Astrocyte (in vitro differentiated cells and primary cell): ENCODE results near the gene MYH9. TPM values are rescaled to one million over a fixed set of nuclear protein-coding genes. Genes with fewer than 3 reads are reported as not detected.

Source experiments
- DNase-seq: peaks from one replicate; pipeline ENCODE4 v3.0.0-alpha.2; 2010; ENCODE audit warnings: low read depth
- FAIRE-seq: peaks from 2 replicates; lab custom pipeline; 2011; peaks lifted over from hg19 to GRCh38; lab: Jason Lieb, UNC
- H2AFZ ChIP-seq: 2 replicates; pipeline ENCODE4 v1.6.0; 2012; ENCODE audit warnings: low read depth, low read length, inconsistent platforms
- H3K27ac ChIP-seq: 2 replicates; pipeline ENCODE4 v1.5.1; 2011; ENCODE audit warnings: low read depth, low read length, inconsistent platforms
- H3K27me3 ChIP-seq: 2 replicates; pipeline ENCODE4 v1.6.0; 2011; ENCODE audit warnings: low read length, inconsistent platforms; ENCODE audit not compliant: insufficient read depth
- H3K36me3 ChIP-seq: 2 replicates; pipeline ENCODE4 v1.5.1; 2011; ENCODE audit warnings: low read length, inconsistent platforms; ENCODE audit not compliant: insufficient read depth
- H3K4me1 ChIP-seq: 2 replicates; pipeline ENCODE4 v1.5.1; 2011; ENCODE audit warnings: low read length, inconsistent platforms; ENCODE audit not compliant: insufficient read depth
- H3K4me2 ChIP-seq: 2 replicates; pipeline ENCODE4 v1.6.0; 2012; ENCODE audit warnings: low read length, inconsistent platforms
- H3K4me3 ChIP-seq: 2 replicates; pipeline ENCODE4 v1.5.1; 2011; ENCODE audit warnings: low read depth, mild to moderate bottlenecking, low read length, inconsistent platforms; ENCODE audit not compliant: insufficient read depth
- H3K79me2 ChIP-seq: 2 replicates; pipeline ENCODE4 v1.6.0; 2012; ENCODE audit warnings: mild to moderate bottlenecking, low read length, inconsistent platforms; ENCODE audit not compliant: insufficient read depth
- H3K9ac ChIP-seq: 2 replicates; pipeline ENCODE4 v1.6.0; 2012; ENCODE audit warnings: mild to moderate bottlenecking, low read length, inconsistent platforms
- H3K9me3 ChIP-seq: 2 replicates; pipeline ENCODE4 v1.5.1; 2012; ENCODE audit warnings: low read depth, mild to moderate bottlenecking, low read length, inconsistent platforms; ENCODE audit not compliant: insufficient read depth
- H4K20me1 ChIP-seq: 2 replicates; pipeline ENCODE4 v1.6.0; 2012; ENCODE audit warnings: low read length, inconsistent platforms; ENCODE audit not compliant: insufficient read depth
- H3K27ac Mint-ChIP-seq: one replicate; pipeline ENCODE4 v1.8.0; 2021; ENCODE audit warnings: mild to moderate bottlenecking, mixed read lengths; ENCODE audit not compliant: unreplicated experiment
- H3K27me3 Mint-ChIP-seq: one replicate; pipeline ENCODE4 v1.8.0; 2021; ENCODE audit warnings: low read depth, mixed read lengths; ENCODE audit not compliant: unreplicated experiment
- H3K36me3 Mint-ChIP-seq: one replicate; pipeline ENCODE4 v1.8.0; 2021; ENCODE audit warnings: low read depth, mixed read lengths; ENCODE audit not compliant: unreplicated experiment
- H3K4me1 Mint-ChIP-seq: one replicate; pipeline ENCODE4 v1.8.0; 2021; ENCODE audit warnings: low read depth, mixed read lengths; ENCODE audit not compliant: unreplicated experiment
- H3K4me3 Mint-ChIP-seq: one replicate; pipeline ENCODE4 v1.8.0; 2021; ENCODE audit warnings: mild to moderate bottlenecking, moderate library complexity, mixed read lengths; ENCODE audit not compliant: unreplicated experiment
- H3K9me3 Mint-ChIP-seq: one replicate; pipeline ENCODE4 v1.8.0; 2021; ENCODE audit warnings: mild to moderate bottlenecking, mixed read lengths; ENCODE audit not compliant: unreplicated experiment
- CTCF ChIP-seq: IDR thresholded peaks from 2 replicates; pipeline ENCODE4 v1.5.1; 2011; ENCODE audit warnings: low read depth, mild to moderate bottlenecking, inconsistent platforms, low read length, moderate library complexity; ENCODE audit not compliant: insufficient read depth
- EZH2 ChIP-seq: IDR thresholded peaks from 2 replicates; pipeline ENCODE4 v1.6.1; 2012; ENCODE audit warnings: mild to moderate bottlenecking, low read length, inconsistent platforms; ENCODE audit not compliant: insufficient read depth
- total RNA-seq: library from RNA; stranded (reverse); gene quantifications from 2 replicates; pipeline ENCODE4 v1.2.1, GENCODE V29; 2021

MYH9 gene
- total RNA-seq, 1 donor from 2014 or later: 2,278 TPM

- H3K9me3 Mint-ChIP-seq: no peaks in the 10 kb centered on the region
- H3K4me1 Mint-ChIP-seq: peaks cover 42% of the 10 kb centered on the region
- no peak overlapping the region for H2AFZ ChIP-seq
- TF ChIP-seq EZH2 (no peak), CTCF (no peak)
- no peak overlapping the region for H3K4me3 ChIP-seq
- DNase-seq (no peak), FAIRE-seq (no peak)
- peaks cover 89% of the 10 kb centered on the region for H3K36me3 ChIP-seq
- H3K4me2 ChIP-seq: no peak overlapping the region
- H3K79me2 ChIP-seq: peaks cover 88% of the 10 kb centered on the region
- no peaks in the 10 kb centered on the region for H3K9me3 ChIP-seq
- H3K27me3 Mint-ChIP-seq: no peaks in the 10 kb centered on the region
- peaks cover 94% of the 10 kb centered on the region for H4K20me1 ChIP-seq
- H3K36me3 Mint-ChIP-seq: peaks cover 37% of the 10 kb centered on the region
- no peak overlapping the region for H3K9ac ChIP-seq
- no peaks in the 10 kb centered on the region for H3K4me1 ChIP-seq
- H3K27ac Mint-ChIP-seq: peak overlapping the region; percentile 86
- H3K27ac ChIP-seq: peak overlapping the region; percentile 13
- no peak overlapping the region for H3K4me3 Mint-ChIP-seq
- H3K27me3 ChIP-seq: no peaks in the 10 kb centered on the region
Observed at GRCh38 chr22:36317658-36318271, 70.0 kb downstream of the MYH9 start.

GRCh38 chr22:36316419-36316818, 71.3 kb downstream of the MYH9 start:
- Histone ChIP-seq H3K27me3 (no peaks in the 10 kb centered on the region), H3K4me1 (peaks cover 11% of the 10 kb centered on the region), H4K20me1 (peaks cover 94% of the 10 kb centered on the region), H3K9ac (no peak overlapping the region), H3K27ac (no peak overlapping the region), H3K9me3 (no peaks in the 10 kb centered on the region), H3K4me2 (no peak overlapping the region), H3K79me2 (peaks cover 88% of the 10 kb centered on the region), H2AFZ (no peak overlapping the region), H3K4me3 (no peak overlapping the region), H3K36me3 (peaks cover 91% of the 10 kb centered on the region)
- H3K4me1 Mint-ChIP-seq: peaks cover 47% of the 10 kb centered on the region
- no peak overlapping the region for H3K4me3 Mint-ChIP-seq
- no peak for TF ChIP-seq EZH2
- TF ChIP-seq CTCF: no peak
- FAIRE-seq (no peak), DNase-seq (no peak)
- no peaks in the 10 kb centered on the region for H3K9me3 Mint-ChIP-seq
- peaks cover 41% of the 10 kb centered on the region for H3K36me3 Mint-ChIP-seq
- peak overlapping the region; percentile 75 for H3K27ac Mint-ChIP-seq
- no peaks in the 10 kb centered on the region for H3K27me3 Mint-ChIP-seq

- no peak for FAIRE-seq
- peak overlapping the region; percentile 89 for H3K27ac Mint-ChIP-seq
Observed at GRCh38 chr22:36315325-36315724, 72.4 kb downstream of the MYH9 start.

More at GRCh38 chr22:36315325-36315724, 72.4 kb downstream of the MYH9 start:
- Histone ChIP-seq H3K9ac (no peak overlapping the region), H3K9me3 (no peaks in the 10 kb centered on the region), H3K4me1 (peaks cover 12% of the 10 kb centered on the region), H3K36me3 (peaks cover 93% of the 10 kb centered on the region), H3K27me3 (no peaks in the 10 kb centered on the region), H3K27ac (peak overlapping the region; percentile 30), H3K79me2 (peaks cover 90% of the 10 kb centered on the region), H3K4me3 (no peak overlapping the region), H2AFZ (no peak overlapping the region), H4K20me1 (peaks cover 95% of the 10 kb centered on the region), H3K4me2 (no peak overlapping the region)
- no peak for DNase-seq
- peaks cover 38% of the 10 kb centered on the region for H3K36me3 Mint-ChIP-seq
- peaks cover 49% of the 10 kb centered on the region for H3K4me1 Mint-ChIP-seq
- H3K9me3 Mint-ChIP-seq: no peaks in the 10 kb centered on the region
- no peaks in the 10 kb centered on the region for H3K27me3 Mint-ChIP-seq
- TF ChIP-seq CTCF (no peak), EZH2 (no peak)
- H3K4me3 Mint-ChIP-seq: peak overlapping the region; percentile 60
